ENCODE data around the gene SCO2.

Gene SCO2

GRCh38 chr22:50518606-50519005 is 6.8 kb downstream of the SCO2 start:
- DNase-seq = no peak

DNA sequence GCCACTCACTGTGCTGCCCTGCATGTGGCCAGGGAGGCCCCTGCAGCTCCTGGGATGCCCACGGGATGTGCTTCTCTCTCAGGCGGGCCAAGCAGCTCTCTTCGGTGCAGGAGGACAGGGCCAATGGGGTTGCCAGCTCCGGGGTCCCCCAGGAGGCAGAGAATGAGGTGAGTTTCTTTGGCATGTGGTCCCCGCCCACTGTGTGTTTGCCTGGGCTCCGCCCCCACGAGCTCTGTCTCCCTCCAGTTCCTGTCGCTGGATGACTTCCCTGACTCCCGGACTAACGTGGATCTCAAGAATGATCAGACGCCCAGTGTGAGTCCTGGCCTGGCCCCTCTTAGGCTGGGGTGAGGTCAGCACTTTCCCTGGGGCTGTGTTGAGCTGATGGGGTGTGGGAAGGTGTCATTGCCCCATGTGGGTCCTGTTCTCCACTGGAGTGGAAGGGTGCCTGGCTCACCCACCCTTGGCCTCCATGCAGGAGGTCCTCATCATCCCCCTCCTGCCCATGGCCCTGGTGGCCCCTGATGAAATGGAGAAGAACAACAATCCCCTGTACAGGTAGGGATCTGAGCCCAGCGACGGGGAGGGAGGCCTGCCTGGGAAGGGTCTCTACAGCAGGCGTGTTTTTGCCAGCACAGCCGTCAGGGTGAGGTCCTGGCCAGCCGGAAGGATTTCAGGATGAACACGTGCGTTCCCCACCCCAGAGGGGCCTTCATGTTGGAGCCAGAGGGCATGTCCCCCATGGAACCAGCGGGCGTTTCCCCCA is 7.7 kb downstream of the SCO2 start:
- DNase-seq = no peak

DNA sequence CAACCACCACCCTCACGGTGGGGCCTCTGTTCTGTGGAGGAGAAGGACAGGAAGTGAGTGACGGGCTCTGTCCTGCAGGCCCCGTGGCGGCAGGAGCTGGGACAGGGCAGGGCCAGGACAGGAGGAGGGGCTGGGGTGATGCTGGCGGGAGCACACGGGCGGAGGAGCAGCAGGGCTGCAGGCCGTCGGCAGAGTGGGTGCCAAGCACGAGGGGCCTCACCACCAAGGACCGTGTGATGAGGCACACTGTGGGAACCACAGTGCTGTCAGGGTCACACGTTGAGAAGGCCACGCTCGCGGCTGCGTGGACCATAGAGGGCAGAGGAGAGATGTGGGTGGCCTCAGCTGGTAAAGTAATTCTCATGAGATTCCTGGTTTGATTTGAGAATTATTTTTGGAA is 8.5 kb downstream of the SCO2 start:
- DNase-seq = no peak

DNA sequence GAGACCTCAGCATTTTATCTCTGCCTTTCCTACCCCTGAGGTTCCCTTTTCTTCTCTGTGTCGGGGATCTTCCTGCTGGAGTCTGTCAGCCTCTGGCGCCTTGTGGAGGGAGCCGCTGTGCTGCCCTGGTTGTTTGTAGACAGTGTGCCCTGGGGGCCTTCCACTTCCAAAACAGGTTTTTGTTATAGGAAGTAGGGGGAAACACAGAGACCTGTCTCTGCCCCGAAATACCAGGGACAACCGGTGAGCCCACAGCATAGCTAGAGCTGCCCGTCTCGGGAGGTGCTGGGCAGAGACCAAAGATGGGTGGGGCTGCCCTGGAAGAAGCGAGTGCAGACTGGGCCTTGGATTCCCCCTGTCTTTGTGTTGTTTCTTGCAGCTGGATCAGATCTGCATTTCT is 9.3 kb downstream of the SCO2 start:
- no peak for DNase-seq

GRCh38 chr22:50513175-50513574 is 12.2 kb downstream of the SCO2 start:
- DNase-seq = no peak

GRCh38 chr22:50508897-50509296 is 16.5 kb downstream of the SCO2 start:
- DNase-seq = no peak

DNA sequence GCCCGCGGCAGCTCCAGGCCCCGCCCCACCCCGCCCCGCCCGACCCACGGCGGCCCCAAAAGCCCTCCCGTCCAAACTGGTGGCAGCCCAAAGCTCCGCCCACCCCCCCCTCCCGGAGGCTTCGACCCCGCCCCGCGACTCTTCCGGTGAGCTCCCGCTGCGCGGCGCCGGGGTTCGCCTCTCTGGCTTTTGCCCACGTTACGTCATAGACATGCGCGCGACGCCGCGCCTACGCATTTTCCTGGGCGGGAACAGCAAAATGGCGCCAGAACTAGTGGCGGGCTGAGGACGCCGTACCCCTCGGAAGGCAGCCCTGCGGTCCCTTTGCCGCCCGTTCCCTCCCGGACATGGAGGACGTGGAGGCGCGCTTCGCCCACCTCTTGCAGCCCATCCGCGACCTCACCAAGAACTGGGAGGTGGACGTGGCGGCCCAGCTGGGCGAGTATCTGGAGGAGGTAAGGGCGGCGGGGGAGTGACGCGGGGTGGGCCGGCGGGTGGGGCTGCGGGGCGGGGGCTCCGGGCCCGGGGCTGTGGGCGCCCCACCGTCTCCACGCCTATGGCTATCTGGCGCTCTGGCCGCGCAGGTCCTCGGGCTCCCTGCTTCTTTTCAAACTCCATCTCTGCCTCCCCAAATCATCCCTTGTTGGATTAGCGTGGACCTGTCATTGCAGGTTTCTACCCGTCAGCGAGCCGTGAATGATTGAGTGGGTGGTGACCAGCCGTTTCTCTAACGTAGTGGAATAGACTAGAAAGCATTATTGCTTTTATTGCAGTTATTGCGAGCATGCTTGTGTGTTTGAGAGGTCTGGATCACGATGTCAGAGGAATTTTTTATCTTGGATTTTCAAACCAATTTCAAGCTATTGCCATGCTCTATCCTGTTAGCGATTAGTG is 17.2 kb downstream of the SCO2 start, which contains the start of gene NCAPH2:
NCAPH2 (plus strand) TSS at position 234 of the 894 bp plus-strand sequence; CDS start at position 348, 114 bp downstream.
- peak; percentile 98 for DNase-seq

DNA sequence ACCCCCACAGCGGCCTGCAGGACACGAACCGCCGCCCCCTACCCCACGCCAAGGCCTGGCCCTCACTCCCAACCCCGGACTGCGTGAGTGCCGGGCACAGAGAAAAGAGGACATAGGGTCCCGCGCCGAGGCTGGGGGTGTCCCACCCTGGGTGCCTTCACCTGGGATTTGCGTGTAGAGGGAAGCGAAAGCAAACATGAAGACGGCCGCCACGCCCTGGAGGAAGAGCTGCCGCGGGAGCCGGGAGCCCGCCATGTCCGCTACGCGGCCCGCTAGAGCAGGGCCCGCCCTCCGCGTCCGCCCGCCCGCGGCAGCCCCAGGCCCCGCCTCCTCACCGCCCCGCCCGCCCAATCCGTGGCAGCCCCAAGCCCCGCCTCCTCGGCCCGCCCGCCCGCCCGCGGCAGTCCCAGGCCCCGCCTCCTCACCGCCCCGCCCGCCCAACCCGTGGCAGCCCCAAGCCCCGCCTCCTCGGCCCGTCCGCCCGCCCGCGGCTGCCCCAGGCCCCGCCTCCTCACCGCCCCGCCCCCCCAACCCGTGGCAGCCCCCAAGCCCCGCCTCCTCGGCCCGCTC is 17.9 kb downstream of the SCO2 start, which contains the start of gene LMF2:
LMF2 (minus strand) TSS at position 282 of the 570 bp plus-strand sequence; CDS start at position 255, 27 bp downstream.
- no peak for DNase-seq

GRCh38 chr22:50506611-50507420 is 18.6 kb downstream of the SCO2 start:
- no peak for DNase-seq

DNA sequence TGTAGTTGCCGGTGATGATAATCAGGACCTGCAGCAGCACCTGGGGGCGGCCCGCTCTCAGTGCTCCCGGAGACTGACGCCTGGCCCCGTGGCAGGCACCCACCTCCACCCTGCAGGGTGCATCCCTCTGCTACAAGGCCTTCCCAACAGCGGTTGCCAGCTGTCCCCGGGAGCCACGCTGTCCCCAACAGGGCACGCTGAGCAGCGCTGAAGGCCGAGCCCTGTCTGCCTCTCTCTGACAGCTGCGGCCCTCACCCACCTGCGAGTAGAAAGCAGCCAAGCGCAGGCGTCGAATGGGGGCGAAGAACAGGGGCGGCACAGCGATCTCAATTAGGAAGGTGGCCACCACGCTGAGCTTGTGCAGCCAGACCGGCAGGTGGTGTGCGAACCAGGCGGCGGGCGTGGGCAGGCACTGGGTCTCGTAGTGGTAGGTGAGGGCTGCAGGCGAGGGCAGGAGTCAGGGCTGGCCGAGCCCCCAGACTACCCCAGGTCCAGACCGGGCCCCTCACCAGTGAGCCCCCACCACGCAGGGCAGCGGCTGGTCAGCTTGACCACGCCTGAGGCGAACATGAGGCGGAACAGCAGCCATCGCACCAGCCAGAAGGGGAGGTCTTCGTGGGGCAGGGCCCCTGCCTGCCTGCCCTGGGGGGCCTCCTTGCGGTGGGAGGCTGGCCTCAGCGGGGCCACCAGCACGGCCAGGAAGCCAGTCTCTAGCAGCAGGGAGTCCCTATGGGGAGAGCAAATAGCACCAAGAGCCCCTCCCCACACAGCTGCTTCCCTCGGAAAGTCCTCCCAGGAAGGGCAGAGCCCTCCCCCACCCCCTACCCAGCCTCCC is 19.4 kb downstream of the SCO2 start:
- DNase-seq = no peak

DNA sequence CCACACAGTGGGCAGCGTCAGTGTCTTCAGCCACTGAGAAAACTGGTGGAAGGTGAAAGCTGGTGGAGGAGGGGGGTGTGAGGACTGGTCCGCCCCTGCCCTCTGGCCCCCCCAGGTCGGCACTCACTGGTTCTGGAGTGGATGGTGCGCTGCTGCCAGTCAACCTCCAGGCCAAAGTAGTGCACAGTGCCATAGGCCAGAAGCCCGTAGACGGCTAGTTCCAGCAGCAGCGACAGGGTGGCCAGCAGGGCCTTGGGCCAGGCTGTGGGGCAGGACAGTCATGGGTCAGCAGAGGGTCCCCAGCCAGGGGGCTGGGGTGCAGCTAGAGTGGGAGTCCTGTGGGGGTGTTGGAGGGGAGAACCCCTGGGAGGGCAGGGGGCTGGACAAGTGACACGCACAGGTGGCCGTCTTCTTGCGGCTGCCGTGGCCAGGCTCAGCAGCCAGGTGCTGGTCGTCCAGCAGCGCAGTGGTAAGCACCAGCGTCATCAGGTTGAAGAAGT is 20.1 kb downstream of the SCO2 start:
- no peak for DNase-seq

- no peak for DNase-seq
Observed at GRCh38 chr22:50504369-50505211, 20.8 kb downstream of the SCO2 start.

DNA sequence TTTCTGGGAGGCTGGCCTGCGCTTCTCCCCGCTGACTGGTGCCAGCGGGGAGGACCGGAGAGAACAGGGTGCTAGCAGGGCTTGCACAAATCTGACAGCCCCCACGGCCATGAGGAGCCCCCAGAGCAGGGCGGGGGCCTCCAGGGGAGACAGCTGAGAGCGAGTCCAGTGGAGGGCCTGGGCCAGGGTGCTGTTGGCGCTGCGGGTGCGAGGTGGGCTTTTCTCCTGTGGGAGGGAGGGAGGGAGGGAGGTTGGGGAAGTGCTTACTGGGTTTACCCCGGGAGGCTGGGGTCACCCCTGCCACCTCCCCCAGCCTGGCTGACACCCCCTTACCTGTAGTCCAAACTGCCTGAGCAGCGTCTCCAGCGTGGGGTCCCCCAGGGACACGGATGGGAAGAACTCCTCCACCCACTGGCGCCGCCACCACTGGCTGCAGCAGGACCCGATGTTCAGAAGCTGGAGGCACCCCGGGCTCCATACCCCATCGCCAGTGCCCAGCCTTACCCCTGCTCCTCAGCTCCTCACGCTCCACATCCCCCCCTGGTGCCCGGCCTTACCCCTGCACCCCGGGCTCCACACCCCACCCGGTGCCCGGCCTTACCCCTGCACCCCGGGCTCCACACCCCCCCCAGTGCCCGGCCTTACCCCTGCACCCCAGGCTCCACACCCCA is 21.8 kb downstream of the SCO2 start:
- no peak for DNase-seq

- no peak for DNase-seq
Observed at GRCh38 chr22:50502628-50503474, 22.5 kb downstream of the SCO2 start.

DNA sequence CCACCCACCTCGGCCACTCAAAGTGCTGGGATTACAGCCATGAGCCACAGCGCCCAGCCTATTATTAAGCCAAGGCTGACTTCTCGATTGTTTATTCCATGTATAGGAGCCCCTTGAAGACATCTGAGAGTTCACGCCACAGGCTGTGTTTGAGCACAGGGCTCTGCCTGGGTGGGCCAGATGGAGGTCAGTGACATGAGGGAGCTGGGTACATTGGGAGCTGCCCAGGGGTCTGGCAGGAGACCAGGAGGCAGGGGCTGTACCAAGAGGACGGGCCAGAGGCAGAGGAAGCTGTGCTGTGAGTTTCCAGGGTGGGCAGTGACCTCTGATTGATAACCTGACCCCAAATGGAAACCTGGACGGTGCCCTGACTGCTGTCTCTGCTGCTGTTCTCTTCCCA is 23.3 kb downstream of the SCO2 start:
- no peak for DNase-seq

- DNase-seq = no peak
Observed at GRCh38 chr22:50500452-50500851, 24.9 kb downstream of the SCO2 start.

GRCh38 chr22:50498322-50498890 is 27.0 kb downstream of the SCO2 start:
- DNase-seq = peak; percentile 49

- DNase-seq = no peak
Observed at GRCh38 chr22:50497093-50497492, 28.3 kb downstream of the SCO2 start.
